HG03095 (cell line): Measurements from ENCODE around the gene CXCL13.
A peak's percentile ranks its signal among the peaks of the same experiment; 100 is the strongest.
"Not testable (repeated sequence)": the region's sequence is repeated elsewhere in the genome, so short reads cannot be mapped to it uniquely, and the experiment has no call there.

ENCODE experiments used
- ATAC-seq: cut with Tn5 transposase; IDR thresholded peaks from one replicate; pipeline ENCODE4 v1.9.1; 2021; ENCODE audit warnings: moderate library complexity; ENCODE audit not compliant: unreplicated experiment

The CXCL13 gene, protein sequence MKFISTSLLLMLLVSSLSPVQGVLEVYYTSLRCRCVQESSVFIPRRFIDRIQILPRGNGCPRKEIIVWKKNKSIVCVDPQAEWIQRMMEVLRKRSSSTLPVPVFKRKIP

DNA sequence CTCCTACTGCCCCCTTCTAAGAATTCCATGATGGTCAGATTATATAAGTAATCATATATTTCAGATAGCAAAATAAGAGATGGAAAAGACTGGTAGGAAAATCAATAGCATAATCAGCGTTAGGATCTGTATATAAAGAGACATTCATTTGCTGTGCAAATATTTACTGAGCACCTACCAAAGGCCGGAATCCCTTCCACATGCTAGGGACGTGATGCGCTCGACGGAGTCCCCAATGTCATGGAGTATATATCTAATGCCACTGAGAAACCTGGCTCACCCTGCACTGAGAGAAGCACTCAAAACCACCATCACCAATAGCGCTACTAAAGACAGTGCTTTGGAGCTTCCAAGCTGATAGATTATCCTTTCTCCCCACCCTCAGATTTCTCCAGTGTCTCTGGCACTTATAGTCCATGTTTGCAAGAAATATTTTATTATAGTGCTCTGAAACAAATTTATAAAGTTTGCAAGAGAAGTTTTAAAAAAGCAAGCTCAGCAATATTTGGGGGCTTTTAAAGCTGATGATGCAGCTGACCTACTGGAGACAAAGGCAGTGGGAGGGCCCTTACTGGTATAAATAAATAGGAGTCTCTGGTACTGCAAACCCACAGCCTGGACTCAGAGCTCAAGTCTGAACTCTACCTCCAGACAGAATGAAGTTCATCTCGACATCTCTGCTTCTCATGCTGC, at the start of gene CXCL13:
Gene CXCL13 (plus strand): TSS at position 611 of the 693 bp plus-strand sequence. CDS start 46 bp downstream, at position 657.
- ATAC-seq = no peak

DNA sequence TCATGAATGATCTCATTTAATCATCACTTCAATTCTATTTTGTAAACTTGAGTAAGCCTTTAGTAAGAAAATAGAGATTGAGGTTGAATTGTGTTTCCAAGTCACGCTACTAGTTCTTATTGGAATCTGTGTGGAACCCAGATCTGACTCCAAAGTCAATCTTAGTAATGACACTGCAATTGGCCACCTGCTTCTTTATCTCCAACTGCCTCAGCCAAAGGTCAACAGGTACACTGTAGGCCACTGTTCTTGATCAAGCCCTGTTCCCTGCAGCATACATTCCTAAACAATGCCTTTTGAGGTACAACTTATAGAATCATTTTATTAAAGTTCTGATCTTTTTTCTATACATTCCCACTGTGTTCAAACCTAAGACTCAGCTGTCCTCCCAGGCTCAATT, 45.5 kb upstream of the CXCL13 start:
- ATAC-seq = no peak

DNA sequence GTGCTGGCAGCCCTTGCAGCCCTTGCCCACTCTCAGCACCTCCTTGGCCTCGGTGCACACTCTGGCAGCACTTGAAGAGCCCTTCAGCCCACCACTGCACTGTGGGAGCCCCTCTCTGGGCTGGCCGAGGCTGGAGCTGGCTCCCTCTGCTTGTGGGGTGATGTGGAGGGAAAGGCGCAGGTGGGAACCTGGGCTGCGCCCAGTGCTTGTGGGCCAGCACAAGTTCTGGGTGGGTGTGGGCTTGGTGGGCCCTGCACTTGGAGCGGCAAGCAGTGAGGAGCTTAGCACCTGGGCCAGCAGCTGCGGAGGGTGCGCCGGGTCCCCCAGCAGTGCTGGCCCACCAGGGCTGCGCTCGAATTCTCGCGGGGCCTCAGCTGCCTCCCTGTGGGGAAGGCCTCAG, 43.9 kb upstream of the CXCL13 start:
- not testable (repeated sequence) for ATAC-seq

DNA sequence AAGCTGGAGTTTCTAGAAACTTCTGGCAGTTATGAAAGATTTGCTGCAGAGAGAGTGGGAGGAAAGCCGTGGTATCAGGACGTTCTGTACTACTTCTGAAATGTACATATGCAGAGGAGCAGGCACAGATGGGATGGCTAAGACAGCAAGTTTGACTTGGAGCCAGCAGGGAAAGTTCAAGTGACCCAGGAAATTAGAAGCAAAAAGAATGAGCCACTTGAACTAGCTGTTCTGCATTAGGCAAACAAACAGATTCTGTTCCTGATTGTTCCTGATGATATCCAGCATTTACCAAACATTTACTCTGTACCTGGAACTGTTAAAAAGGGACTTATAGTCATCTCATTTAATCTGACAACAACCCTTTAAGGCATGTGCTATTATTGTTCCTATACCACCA, 41.4 kb upstream of the CXCL13 start:
- ATAC-seq = no peak

DNA sequence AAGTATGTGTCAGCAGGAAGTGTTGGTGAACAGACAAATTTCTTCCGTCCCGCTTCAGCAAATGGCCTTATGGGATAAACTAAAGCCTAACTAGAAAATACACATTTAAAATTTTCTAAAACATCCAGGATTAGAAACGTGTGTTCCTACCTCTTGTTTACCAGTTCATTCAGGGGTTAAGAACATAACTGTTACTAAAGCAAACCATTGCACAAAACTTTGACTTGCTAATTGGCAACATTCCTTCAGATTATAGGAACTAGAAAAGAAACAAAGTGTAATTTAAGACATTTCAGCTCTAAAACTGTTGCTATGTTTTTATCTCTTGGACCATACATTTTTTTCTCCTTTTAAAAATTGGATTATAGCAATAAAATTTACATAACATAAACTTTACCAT, 39.5 kb upstream of the CXCL13 start:
- no peak for ATAC-seq

DNA sequence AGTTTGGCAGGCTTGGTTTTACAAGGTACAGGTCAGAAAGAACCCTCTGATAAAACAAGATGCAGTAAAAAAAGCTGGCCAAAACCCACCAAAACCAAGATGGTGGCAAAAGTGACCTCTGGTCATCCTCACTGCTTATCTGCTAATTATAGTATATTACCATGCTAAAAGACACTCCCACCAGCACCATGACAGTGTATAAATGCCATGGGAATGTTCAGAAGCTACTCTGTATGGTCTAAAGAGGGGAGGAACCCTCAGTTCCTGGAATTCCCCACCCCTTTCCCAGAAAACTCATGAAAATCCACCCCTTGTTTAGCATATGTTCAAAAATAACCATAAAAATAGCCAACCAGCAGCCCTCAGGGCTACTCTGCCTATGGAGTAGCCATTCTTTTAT, 38.1 kb upstream of the CXCL13 start:
- ATAC-seq = no peak

DNA sequence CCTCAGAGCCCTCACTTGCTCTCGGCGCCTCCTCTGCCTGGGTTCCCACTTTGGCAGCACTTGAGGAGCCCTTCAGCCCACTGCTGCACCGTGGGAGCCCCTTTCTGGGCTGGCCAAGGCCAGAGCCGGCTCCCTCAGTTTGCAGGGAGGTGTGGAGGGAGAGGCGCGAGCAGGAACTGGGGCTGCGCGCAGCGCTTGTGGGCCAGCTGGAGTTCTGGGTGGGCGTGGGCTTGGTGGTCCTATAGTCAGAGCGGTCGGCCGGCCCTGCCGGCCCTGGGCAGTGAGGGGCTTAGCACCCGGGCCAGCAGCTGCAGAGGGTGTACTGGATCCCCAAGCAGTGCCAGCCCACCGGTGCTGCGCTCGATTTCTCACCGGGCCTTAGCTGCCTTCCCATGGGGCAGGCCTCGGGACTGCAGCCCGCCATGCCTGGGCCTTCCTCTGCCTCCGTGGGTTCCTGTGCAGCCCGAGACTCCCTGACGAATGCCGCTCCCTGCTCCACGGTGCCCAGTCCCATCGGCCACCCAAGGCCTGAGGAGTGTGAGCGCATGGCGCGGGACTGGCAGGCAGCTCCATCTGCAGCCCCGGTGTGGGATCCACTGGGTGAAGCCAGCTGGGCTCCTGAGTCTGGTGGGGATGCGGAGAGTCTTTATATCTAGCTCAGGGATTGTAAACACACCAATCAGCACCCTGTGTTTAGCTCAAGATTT, 35.0 kb upstream of the CXCL13 start:
- not testable (repeated sequence) for ATAC-seq

DNA sequence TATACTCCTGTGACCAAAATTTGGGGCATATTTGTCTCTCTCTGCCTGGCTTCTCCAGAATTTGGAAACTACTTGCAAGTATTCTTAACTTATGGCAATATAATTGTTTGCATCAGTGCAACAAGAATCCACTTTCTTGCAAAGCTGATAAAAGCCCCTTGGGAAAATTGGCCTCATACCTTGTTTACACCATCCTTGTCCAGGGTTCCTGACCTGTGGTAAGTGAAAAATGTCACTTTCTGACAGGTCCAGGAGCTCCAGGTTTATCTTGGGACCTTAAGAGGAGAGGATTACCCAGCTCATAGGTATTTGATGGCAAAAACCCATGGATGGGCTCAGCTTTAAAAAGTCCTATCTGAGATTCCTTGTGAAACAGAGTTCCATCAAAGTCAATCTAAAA, 29.3 kb upstream of the CXCL13 start:
- ATAC-seq = no peak

DNA sequence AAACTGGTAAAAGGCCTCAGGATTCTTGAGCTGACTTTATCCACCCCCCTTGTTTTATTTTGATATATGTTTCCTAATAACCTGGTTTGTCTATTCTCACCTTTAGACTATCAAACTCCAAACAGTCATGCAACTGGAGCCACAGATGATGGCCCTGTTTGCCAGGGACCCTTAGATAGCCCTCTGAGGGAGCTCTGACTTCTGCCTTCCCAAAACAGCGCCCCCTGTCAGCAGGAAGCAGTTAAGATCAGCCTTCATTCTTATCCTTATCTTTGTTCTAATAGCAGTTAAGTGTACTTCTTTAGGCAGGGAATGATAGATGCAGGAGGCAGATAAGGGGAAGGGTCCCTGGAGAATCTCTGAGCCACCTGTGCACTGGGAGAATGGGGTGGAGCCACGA, 27.5 kb upstream of the CXCL13 start:
- ATAC-seq = no peak

DNA sequence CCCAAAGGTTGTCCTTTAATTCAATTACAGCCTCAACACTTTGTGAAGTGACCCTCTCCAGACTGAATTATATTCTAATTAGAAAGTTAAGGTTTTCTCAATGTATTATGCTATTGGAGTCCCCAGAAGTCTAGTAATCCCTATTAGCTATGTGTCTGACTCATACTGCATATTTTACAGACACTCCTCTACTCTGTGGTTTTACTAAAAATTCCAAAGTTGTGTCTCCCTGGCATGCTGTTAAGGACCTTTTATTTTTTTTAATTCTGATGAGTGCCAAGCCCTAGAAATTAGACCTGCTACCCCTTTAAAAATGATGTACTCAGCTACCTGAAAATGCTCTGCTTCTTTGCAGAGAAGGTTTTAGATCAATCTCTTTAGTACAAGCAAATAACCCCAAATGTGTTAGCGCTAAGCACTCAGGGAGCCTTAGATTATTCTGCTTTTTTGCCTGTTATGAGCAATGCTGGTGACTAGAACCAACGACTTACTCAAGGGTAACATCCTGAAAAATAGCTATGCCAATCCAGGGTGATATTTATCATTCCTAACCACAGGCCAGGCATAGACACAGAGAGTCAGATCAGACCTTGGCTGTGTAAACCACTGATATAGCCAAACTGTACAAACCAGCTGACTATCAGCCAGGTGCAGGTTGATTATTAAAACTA, 26.1 kb upstream of the CXCL13 start:
- ATAC-seq = no peak

DNA sequence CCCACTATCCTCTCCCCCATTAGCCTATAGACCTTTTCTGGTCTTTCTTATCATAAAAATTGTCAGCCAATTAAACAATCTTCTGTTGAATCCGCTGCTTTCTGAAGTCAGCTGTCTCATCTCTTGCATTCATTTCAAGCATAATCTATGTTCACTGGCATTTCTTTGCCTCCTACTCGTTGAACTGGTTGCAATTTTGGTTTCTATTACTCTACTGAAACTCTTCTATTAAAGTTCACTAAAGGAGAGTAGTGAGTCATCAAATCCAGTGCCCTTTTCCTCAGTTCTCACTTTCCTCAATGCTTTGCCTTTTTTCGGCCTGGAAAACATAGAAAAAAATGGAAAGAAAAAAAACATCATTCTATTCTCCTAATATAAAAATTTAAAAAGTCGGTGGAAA, 23.9 kb upstream of the CXCL13 start:
- ATAC-seq = peak; percentile 58

DNA sequence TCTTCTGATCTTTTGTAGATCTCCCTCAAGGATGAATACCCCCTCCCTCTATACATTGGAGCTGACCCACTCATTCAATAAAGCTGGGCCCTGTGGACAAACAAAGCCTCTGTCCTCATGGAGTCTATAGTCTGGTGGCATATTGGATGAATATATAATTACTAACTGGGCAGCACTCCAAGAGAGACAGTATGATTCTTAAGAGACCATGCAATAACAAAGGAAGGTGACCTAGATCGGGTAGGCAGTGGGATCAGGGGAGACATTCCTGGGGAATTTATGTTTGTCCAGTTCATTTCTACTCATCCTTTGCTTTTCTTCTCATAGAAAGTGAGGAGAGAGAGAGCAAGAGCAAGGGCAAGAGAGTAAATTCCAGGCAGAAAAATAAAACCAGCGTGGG, 23.5 kb upstream of the CXCL13 start:
- ATAC-seq = no peak

DNA sequence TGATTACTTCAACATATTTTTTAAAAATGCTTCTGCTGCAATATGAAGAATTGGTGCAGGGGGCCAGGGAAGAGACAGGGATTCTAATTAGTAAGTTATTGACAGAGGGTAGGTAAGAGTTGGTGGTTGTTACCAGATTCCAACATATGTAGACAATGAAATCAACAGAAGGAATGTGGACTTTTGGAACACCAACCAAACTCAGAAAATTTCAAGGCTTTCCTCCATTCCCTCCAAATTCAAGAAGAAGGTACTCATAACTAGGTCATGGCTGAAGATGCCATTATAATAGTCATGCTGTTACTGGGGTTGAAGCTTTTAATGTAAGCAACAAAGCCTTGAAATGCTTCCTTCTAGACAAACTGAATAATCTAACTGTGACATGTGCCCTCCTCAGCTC, 22.9 kb upstream of the CXCL13 start:
- no peak for ATAC-seq

DNA sequence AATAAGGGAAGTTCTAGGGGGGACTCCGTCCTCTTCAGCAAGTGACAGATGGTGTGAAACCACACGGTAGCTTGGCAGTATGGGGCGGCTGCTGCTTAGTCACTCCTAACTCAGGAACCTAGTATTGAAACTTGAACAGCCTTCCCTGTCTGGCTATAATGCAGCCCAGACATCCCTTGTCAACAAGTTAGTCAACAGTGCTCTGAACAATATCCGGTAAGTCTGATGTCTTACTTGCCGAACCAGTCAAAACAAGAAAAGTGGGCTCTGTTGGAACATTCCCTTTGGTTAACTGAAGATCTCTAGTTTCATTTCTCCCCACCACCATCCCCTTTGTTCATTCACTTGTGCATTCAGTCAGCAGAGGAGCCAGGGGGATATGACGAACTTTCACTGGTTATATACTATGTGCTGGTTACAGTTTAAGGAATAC, 18.7 kb upstream of the CXCL13 start:
- ATAC-seq = peak; percentile 99

DNA sequence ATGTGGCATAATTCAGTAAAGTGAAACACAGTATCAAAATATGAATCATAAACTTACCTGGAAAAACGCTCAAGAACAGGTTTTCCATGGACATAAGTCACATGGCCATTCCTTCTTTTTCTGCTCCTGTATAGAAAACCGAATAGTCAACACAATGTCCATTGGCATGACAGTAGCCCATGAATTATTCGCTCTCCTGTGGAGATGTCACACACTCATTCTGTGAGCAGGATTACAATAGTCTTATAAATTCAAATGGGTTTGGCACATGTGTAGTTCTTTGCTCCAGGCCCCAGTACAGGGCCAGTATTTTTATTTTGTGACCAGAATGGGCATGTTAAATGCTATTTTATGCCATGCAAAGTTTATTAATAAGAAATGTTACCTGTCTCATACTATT, 15.1 kb upstream of the CXCL13 start:
- ATAC-seq = no peak

DNA sequence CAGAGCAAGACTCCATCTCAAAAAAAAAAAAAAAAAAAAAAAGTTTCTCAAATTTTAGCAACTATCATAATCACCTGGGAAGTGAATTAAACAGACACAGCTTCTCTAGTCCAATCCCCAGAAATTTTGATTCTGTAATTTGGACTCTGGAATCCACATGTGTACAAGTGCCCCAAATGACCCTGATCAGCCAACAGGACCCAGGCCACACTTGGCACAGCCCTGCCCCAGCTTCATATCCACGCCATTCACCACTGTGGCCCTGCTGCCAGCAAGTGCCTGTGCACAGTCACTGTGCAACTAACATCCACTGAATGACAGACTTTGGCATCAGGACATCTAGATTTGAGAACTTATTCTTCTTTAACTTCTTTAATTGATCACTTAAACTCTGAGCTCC, 14.1 kb upstream of the CXCL13 start:
- ATAC-seq = no peak

DNA sequence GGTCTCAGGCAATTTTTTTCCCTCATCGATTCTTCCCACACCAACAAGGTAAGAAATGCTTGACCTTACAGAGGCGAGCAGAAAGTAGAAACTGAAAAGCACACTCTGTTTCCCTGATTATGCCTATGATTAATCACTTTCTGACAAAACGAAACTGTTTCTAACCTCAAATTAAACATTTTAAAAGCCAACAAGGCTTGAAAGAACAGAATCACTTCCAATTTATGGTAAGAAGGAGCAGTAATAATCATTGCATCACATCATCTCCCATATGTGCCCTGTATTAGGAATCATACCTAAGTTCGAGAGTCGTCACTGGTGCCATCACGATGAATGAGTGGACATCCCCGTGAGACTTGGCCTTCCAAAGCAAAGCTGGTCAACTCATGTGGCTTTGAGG, 12.5 kb upstream of the CXCL13 start:
- ATAC-seq = no peak

DNA sequence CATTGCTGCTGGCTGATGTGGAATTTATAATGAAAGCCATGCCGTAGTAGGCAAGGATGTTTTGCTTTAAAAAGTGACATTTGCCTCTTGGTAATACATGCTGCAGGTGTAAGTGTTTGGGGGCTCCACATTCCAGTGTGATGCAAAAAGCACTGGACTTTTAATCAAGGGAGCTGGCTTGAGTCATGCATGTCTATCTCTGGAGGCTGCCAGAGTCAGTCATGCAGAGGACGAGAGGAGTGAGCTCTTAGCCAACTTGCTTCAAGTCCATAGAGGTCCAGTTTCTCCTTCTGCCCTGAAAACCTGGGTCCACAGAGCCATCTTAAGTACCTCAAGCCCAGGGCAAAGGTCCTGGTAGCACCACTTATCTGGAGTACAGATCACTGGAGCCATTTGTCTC, 11.6 kb upstream of the CXCL13 start:
- ATAC-seq = no peak

DNA sequence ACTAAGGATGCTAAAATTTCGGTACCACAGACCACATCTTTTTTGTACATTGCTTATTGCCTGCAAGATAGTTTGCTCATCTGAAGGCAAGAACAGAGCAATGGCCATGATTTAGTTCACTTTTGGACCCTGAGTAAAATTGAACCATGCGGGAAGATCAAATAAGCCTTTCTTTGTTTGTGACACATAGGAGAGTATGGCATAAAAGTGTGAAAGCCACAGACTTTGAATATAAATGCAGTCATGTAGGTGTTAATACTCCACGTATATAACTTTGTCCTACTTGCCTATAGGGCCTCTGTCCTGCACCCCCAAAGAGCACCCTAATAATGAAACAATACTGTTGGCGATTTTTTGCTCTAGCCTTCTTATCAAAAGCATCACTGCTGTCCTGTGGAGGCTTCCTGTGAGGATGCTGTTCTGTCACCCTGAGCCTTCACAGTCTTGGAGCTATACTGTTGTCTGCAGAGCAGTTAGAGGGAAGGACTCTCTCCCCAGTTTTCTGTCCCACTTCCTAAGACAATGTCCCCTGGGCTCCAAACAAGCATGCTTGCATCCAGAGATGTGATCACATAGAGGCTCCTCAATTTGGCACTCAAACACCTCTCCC, 10.2 kb upstream of the CXCL13 start:
- ATAC-seq = no peak

DNA sequence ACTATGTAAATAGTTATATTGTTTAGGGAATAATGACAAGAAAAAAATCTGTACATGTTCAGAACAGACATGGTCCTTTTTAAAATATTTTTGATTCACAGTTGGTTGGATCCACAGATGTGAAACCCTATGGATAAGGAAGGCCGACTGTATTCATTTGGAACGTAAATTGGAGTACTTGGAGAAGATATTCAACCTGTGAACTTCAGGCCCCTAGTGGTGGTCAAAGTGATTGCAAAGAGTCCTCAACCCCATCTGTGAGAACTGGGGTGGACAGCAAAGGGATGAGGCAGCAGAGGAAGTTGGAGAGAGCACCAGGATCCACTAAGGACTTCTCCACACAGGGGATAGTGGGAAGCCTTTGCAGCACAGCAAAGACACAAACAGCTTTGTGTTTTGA, 6.2 kb upstream of the CXCL13 start:
- ATAC-seq = no peak
